BLaER1 (cell line): Measurements from ENCODE around the gene CCDC88C.
A peak's percentile ranks its signal among the peaks of the same experiment; 100 is the strongest.

Source experiments
- H3K27ac ChIP-seq: shearing (Covaris generic); formaldehyde crosslinking; 2 replicates; pipeline ENCODE4 v1.8.1; 2022
- H3K27me3 ChIP-seq: shearing (Covaris generic); formaldehyde crosslinking; 2 replicates; pipeline ENCODE4 v1.8.1; 2022
- H3K36me3 ChIP-seq: shearing (Covaris generic); formaldehyde crosslinking; 2 replicates; pipeline ENCODE4 v1.8.1; 2022
- H3K4me1 ChIP-seq: shearing (Covaris generic); formaldehyde crosslinking; 2 replicates; pipeline ENCODE4 v1.8.1; 2022
- H3K4me2 ChIP-seq: shearing (Covaris generic); formaldehyde crosslinking; 2 replicates; pipeline ENCODE4 v1.8.1; 2022
- H3K4me3 ChIP-seq: shearing (Covaris generic); formaldehyde crosslinking; 2 replicates; pipeline ENCODE4 v1.8.1; 2022
- H3K9ac ChIP-seq: shearing (Covaris generic); formaldehyde crosslinking; 2 replicates; pipeline ENCODE4 v1.8.1; 2022
- H3K9me3 ChIP-seq: shearing (Covaris generic); formaldehyde crosslinking; 2 replicates; pipeline ENCODE4 v1.8.1; 2022
- H4K20me1 ChIP-seq: shearing (Covaris generic); formaldehyde crosslinking; 2 replicates; pipeline ENCODE4 v1.8.1; 2022
- Cebpa-rat ChIP-seq: shearing (Covaris generic); IDR thresholded peaks from 2 replicates; pipeline ENCODE4 v1.8.1; 2022

Gene CCDC88C

DNA sequence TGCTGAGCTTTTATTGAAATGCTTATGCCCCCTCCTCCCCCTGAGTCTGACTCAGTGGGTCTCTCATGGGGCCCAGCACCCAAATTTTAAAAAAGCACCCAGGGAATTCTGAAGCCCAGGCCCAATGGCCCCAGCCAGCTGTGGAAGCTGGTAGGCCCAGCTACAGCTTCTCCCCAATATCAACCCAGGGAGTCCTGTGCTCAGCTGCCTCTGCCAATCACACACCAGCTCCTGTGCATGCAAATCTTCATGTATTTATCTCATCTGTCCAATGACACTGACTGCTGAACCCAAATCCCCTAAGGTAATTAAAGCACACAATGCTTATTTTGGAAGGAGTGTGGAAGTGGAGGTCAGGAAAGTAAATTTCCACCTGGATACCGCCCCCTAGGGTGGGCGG, 76.3 kb downstream of the CCDC88C start:
- TF ChIP-seq Cebpa-rat: no peak
- H3K9me3 ChIP-seq: no peaks in the 10 kb centered on the region
- H3K27me3 ChIP-seq: no peaks in the 10 kb centered on the region
- no peak overlapping the region for H3K9ac ChIP-seq
- H3K27ac ChIP-seq: 0 out of 2 replicates have a peak overlapping the region, but pooled peaks have one; percentile 11
- H3K4me2 ChIP-seq: no peak overlapping the region
- H3K36me3 ChIP-seq: peaks cover 78% of the 10 kb centered on the region
- peaks cover 53% of the 10 kb centered on the region for H3K4me1 ChIP-seq
- H4K20me1 ChIP-seq: peaks cover 56% of the 10 kb centered on the region
- H3K4me3 ChIP-seq: no peak overlapping the region

DNA sequence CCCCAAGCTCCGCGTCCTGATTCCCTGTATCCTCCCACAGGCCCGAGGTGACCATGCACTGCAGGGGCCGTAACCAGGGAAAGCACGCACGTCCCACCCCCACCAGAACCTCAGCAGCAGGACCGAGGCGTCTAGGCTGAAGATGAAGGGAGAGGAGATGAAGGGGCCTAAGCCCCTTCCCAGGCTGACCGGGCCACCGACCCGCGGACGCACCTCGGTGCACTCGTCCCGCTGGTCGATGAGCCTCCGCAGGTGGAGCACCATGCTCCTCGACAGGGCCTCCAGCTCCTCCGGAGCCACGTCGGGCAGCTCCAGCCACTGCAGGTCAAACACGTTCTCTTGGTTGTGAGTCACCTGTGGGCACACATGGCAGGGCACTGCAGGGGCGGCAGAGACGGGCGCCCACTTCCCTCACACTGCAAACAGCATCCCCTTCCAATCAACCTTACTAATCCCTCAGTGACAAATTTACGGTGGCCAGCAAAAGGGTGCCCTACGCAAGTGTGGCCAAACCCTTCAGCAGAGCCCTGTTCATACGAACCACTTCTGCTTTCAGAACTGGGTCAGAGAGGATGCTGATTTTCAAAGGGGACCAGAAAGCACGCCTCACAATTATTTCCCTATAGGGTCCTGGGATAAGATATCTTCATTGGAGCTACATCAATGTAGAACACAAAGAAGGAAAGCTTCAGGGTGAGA, 77.8 kb downstream of the CCDC88C start:
- H3K36me3 ChIP-seq: peaks cover 93% of the 10 kb centered on the region

DNA sequence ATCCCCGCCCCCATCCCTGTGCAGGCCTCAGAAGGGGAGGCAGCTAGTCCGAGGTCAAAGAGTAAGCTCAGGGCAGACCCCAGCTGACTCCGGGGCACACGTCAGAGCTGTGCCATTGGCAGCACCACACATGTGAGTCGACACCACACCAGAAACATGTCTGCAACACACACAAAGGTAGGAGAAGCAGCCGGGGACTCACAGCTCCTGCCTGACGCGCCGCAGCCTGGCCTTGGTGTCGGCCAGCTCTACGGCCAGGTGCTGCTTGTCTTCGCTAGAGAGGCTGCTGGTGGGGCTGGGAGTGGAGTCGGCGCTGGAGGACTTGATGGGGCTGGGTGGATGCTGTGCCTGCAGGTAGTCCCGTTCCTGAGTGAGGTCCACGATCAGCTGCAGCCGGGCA, 78.5 kb downstream of the CCDC88C start:
- Histone ChIP-seq H4K20me1 (peaks cover 59% of the 10 kb centered on the region), H3K9me3 (no peaks in the 10 kb centered on the region), H3K36me3 (peaks cover 100% of the 10 kb centered on the region), H3K4me2 (no peak overlapping the region), H3K27me3 (no peaks in the 10 kb centered on the region), H3K9ac (no peak overlapping the region), H3K4me3 (no peak overlapping the region), H3K4me1 (peaks cover 41% of the 10 kb centered on the region), H3K27ac (no peak overlapping the region)
- no peak for TF ChIP-seq Cebpa-rat

More for the DNA sequence above, 77.8 kb downstream of the CCDC88C start:
- no peak for TF ChIP-seq Cebpa-rat
- Histone ChIP-seq H3K27me3 (no peaks in the 10 kb centered on the region), H3K4me3 (no peak overlapping the region), H4K20me1 (peaks cover 56% of the 10 kb centered on the region), H3K4me1 (peaks cover 41% of the 10 kb centered on the region), H3K9ac (no peak overlapping the region), H3K27ac (no peak overlapping the region), H3K9me3 (no peaks in the 10 kb centered on the region), H3K4me2 (no peak overlapping the region)

DNA sequence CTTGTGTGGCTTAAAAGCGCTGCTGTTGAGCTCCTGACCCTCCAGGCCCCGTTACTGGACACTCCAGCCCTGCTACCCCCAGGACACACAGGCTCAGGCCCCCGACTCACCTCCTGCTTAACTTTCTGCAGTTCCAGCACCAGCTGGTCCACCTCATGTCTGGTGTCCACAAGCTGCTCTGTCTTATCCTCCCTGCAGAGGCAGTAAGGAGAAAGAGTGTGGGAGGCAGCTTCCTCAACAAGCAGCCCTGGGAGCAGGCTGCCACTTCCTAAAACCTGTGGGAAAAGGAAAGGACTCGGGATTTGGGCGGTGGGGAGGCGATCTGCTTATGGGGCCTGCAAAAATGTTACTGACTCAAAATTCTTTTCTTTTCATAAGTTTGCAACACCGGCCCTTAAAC, 79.2 kb downstream of the CCDC88C start:
- Histone ChIP-seq H3K4me3 (no peak overlapping the region), H3K36me3 (peaks cover 98% of the 10 kb centered on the region), H4K20me1 (peaks cover 52% of the 10 kb centered on the region), H3K4me2 (no peak overlapping the region), H3K9me3 (no peaks in the 10 kb centered on the region), H3K27me3 (no peaks in the 10 kb centered on the region), H3K27ac (no peak overlapping the region), H3K9ac (no peak overlapping the region), H3K4me1 (peaks cover 41% of the 10 kb centered on the region)
- TF ChIP-seq Cebpa-rat: no peak

DNA sequence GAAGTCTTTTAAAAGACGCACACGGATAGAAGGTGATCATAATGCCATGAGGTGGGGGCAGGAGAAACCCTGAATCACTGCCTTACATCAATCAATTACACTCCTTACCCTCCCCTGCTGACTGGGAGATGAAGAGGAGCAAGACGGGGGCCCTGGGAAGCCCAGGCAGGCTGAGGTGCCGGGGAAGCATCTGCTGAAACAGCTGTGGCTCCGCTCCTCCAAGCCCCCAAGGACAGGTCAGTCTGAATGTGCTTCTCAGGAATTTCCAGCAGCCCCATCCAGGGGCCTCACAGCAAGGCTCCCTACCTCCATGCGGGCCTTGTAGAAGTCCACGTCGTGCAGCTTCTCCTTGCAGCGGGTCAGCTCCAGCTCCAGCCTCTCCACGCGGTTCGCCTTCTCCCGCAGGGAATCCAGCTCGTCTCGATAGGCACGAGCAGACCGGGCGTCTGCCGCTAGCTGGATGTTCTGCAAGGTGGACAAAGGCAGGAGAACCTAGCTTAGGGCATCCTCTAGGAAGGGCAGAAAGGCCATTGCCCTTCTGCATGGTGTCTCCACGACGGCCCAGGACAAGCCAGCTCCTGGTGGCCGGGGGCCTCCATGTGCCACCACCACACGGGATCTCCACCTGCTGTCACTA, 79.8 kb downstream of the CCDC88C start:
- TF ChIP-seq Cebpa-rat: no peak
- peaks cover 46% of the 10 kb centered on the region for H4K20me1 ChIP-seq
- H3K36me3 ChIP-seq: peaks cover 98% of the 10 kb centered on the region
- no peak overlapping the region for H3K27ac ChIP-seq
- H3K27me3 ChIP-seq: no peaks in the 10 kb centered on the region
- H3K4me1 ChIP-seq: peaks cover 37% of the 10 kb centered on the region
- no peak overlapping the region for H3K9ac ChIP-seq
- H3K4me3 ChIP-seq: no peak overlapping the region
- no peaks in the 10 kb centered on the region for H3K9me3 ChIP-seq
- no peak overlapping the region for H3K4me2 ChIP-seq

DNA sequence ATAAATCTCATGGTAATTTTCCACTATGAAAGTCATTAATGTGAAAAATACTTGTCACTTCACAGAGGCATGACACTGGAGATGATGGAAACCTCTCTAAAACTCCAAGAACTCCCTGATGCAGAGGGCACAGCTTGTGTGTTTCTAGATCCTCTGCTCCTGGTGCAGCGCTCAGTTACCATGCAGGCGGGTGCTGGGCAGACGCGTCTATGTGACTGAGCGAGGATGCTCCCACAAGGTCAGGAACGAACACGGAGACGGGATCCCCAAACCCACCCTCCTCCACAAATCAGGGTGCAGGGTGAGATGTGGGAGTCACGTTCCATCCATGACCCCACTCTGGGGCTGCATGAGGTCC, 81.5 kb downstream of the CCDC88C start:
- no peak overlapping the region for H3K27ac ChIP-seq
- no peak overlapping the region for H3K4me3 ChIP-seq
- peaks cover 97% of the 10 kb centered on the region for H3K36me3 ChIP-seq
- peaks cover 46% of the 10 kb centered on the region for H4K20me1 ChIP-seq
- H3K4me2 ChIP-seq: no peak overlapping the region
- H3K4me1 ChIP-seq: peaks cover 37% of the 10 kb centered on the region
- no peak for TF ChIP-seq Cebpa-rat
- H3K9ac ChIP-seq: no peak overlapping the region
- H3K9me3 ChIP-seq: no peaks in the 10 kb centered on the region
- H3K27me3 ChIP-seq: no peaks in the 10 kb centered on the region

DNA sequence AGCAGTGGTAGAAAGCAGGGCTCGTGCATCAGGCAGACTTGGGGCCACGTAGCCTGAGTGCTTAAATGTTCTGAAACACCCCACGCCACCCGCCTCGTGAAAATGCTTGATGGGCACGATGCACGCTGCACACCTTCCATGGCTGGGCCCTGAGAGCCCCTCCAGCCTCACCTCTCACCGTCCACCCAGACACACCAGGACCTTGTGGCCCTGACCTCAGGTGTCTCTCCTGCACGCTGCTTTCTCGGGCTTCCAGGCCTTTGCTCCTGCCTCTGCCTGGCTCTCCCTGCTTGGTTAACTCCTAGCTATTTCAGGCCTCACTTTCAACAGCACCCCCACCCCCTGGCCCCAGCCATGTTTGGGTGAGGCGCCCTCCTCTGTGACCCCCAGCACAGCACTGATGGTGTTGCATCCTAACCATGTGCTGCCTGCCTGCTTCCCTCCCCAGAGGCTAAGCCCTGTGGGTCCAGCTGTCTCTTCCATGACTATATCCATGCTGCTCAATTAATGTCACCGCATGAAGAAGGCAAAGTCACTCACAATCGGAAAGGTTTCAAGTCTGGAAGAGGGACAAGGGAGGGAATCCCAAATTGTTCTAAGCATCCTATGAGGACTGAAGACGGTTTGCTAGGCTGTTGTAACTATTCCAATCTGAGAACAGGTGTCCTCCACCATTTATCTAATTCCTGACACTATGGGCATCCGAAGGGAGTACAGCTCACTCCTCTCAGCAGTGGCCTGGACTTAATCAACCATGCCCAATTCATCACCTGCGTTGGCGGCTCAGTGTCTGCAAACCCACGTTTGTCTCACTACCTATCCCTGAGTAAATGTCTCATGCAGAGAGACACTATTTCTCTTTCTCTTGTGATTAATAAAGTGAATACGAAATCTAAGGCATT, 82.2 kb downstream of the CCDC88C start:
- Histone ChIP-seq H3K36me3 (peaks cover 96% of the 10 kb centered on the region), H3K9me3 (no peaks in the 10 kb centered on the region), H3K27me3 (no peaks in the 10 kb centered on the region), H3K4me1 (peaks cover 43% of the 10 kb centered on the region), H3K9ac (no peak overlapping the region), H3K4me3 (no peak overlapping the region), H4K20me1 (peaks cover 52% of the 10 kb centered on the region), H3K4me2 (no peak overlapping the region), H3K27ac (no peak overlapping the region)
- no peak for TF ChIP-seq Cebpa-rat

DNA sequence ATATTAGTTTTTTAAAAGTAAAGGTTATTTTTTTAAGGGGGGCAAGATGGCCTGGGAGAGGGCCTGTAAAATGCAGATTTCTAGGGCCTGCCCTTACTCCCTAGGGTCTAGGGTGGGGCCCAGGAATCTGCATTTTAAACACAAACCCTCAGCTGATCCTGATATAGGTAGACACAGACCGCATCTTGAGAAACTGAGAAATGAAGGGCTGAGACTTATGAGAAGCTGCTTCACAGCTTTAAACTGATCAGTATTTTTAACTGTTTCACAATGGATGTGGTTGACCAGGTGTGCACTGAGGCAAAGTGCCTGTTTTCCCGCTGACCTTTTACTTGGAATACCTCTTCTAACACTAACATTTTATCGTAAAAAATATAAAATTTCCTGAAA, 84.0 kb downstream of the CCDC88C start:
- Histone ChIP-seq H3K4me1 (peaks cover 61% of the 10 kb centered on the region), H3K4me3 (no peak overlapping the region), H3K27ac (no peak overlapping the region), H3K9me3 (no peaks in the 10 kb centered on the region), H3K36me3 (peaks cover 94% of the 10 kb centered on the region), H3K27me3 (no peaks in the 10 kb centered on the region), H3K9ac (no peak overlapping the region), H4K20me1 (peaks cover 69% of the 10 kb centered on the region), H3K4me2 (0 out of 2 replicates have a peak overlapping the region, but pooled peaks have one; percentile 0)
- no peak for TF ChIP-seq Cebpa-rat

DNA sequence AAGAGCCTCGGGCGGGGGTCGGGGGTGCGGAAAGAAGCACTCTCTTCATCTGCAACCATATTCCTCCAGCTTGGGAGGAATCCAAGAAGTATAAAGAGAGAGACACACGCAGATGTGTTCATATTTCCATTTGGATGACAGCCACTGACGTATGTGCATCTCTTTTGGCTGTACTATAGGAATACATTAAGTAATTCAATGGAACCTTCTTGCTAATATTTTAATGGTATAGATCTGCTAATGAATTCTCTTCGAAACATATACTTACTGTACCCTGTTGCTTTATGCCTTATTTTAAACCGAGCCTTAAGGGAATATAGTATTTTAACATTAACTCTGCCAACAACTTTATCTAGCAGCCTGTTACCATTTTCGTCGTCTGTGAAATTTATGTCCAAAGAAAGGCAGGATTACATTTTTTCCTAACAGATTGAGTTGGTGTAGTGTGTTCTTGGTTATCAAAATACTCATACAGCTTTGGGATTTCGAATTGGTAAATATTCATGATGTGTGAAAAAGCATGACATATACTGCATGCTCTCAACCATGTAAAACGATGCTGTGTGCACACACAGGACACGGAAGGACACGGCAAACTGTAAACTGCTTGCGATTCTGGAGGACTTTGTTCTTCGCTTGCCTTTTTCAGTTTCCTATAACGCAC, 84.5 kb downstream of the CCDC88C start:
- no peak for TF ChIP-seq Cebpa-rat
- peaks cover 94% of the 10 kb centered on the region for H3K36me3 ChIP-seq
- no peak overlapping the region for H3K27ac ChIP-seq

More for the DNA sequence above, 84.5 kb downstream of the CCDC88C start:
- H3K4me1 ChIP-seq: peaks cover 66% of the 10 kb centered on the region
- H3K27me3 ChIP-seq: no peaks in the 10 kb centered on the region
- H3K9ac ChIP-seq: no peak overlapping the region
- no peak overlapping the region for H3K4me2 ChIP-seq
- H3K4me3 ChIP-seq: no peak overlapping the region
- H4K20me1 ChIP-seq: peaks cover 66% of the 10 kb centered on the region
- H3K9me3 ChIP-seq: no peaks in the 10 kb centered on the region
